Caco-2 (cell line): ENCODE data around the gene EFHC1. TPM values are rescaled to one million over a fixed set of nuclear protein-coding genes. Genes with fewer than 3 reads are reported as not detected.

Source experiments
- BruUV-seq: library from RNA; stranded (reverse); fragments of 400-500 nt; replicated peaks from 2 replicates; lab custom pipeline; 2021; lab: Mats Ljungman, UMichigan
- CTCF ChIA-PET: fragments of 300-600 bp; sonication (Branson Sonifier 250); formaldehyde crosslinking; loops from one replicate; lab custom pipeline; 2022; ENCODE audit warnings: antibody characterized with exemption; lab: Charles Lee
- POLR2A ChIA-PET: fragments of 300-600 bp; sonication (Branson Sonifier 250); formaldehyde crosslinking; loops from one replicate; lab custom pipeline; 2022; ENCODE audit warnings: antibody characterized with exemption; lab: Charles Lee
- DNase-seq, 2 experiments: peaks; one replicate each; pipeline versions ENCODE4 v3.0.0 to v3.0.0-alpha.2; 2020 to 2022
- H3K27me3 ChIP-seq: replicated peaks from 2 replicates; pipeline ENCODE4 v1.6.0; 2011; ENCODE audit warnings: low read length; ENCODE audit not compliant: control insufficient read depth, insufficient read depth
- H3K36me3 ChIP-seq: 2 replicates; pipeline ENCODE4 v1.5.1; 2011; ENCODE audit warnings: low read length; ENCODE audit not compliant: control insufficient read depth, insufficient read depth
- H3K4me1 ChIP-seq: fragments of 250-450 bp; sonication (Bioruptor Pico); 2 replicates; pipeline ENCODE4 v1.5.1; 2020; ENCODE audit warnings: mild to moderate bottlenecking
- H3K4me3 ChIP-seq: 2 replicates; pipeline ENCODE4 v1.5.1; 2011; ENCODE audit warnings: low read depth, mild to moderate bottlenecking, control low read depth, low read length
- H3K9me3 ChIP-seq: fragments of 250-450 bp; sonication (Bioruptor Pico); 2 replicates; pipeline ENCODE4 v1.5.1; 2020; ENCODE audit warnings: mild to moderate bottlenecking, moderate library complexity
- H3K27ac Mint-ChIP-seq: one replicate; pipeline ENCODE4 v1.8.0; 2022; ENCODE audit warnings: mixed read lengths; ENCODE audit not compliant: unreplicated experiment
- H3K27me3 Mint-ChIP-seq: one replicate; pipeline ENCODE4 v1.8.0; 2022; ENCODE audit warnings: mixed read lengths; ENCODE audit not compliant: insufficient read depth, unreplicated experiment
- H3K36me3 Mint-ChIP-seq: one replicate; pipeline ENCODE4 v1.8.0; 2022; ENCODE audit warnings: mild to moderate bottlenecking, mixed read lengths; ENCODE audit not compliant: insufficient read depth, unreplicated experiment
- H3K4me1 Mint-ChIP-seq: one replicate; pipeline ENCODE4 v1.8.0; 2022; ENCODE audit warnings: low read depth, mixed read lengths; ENCODE audit not compliant: unreplicated experiment
- H3K4me3 Mint-ChIP-seq: one replicate; pipeline ENCODE4 v1.8.0; 2022; ENCODE audit warnings: mild to moderate bottlenecking, moderate library complexity, mixed read lengths; ENCODE audit not compliant: unreplicated experiment
- H3K9me3 Mint-ChIP-seq: one replicate; pipeline ENCODE4 v1.8.0; 2022; ENCODE audit warnings: mixed read lengths; ENCODE audit not compliant: unreplicated experiment
- intact Hi-C: fragments of 100-400 bp; cut with micrococcal nuclease; formaldehyde crosslinking; loops from one replicate; pipeline ENCODE4 v1.10.0; 2022; ENCODE audit not compliant: unreplicated experiment
- total RNA-seq: library from RNA; stranded (reverse); gene quantifications from 2 replicates; pipeline ENCODE4 v1.2.3, GENCODE V29; 2022
- TF ChIP-seq, protein P1 (sequence below), 2 experiments: fragments of 200-600 bp in 1 of 2; IDR thresholded peaks; 1 replicate in 1 of 2; 2 replicates in 1 of 2; pipeline versions ENCODE4 v1.5.1 to v1.8.0; 2011 to 2022; ENCODE audit warnings: antibody characterized with exemption in 1 of 2, control low read depth in 1 of 2, inconsistent platforms in 1 of 2, low read depth in 1 of 2, low read length in 1 of 2, mild to moderate bottlenecking in 1 of 2, moderate library complexity in 1 of 2; ENCODE audit not compliant: insufficient read depth in 1 of 2, severe bottlenecking in 1 of 2, unreplicated experiment in 1 of 2

EFHC1 gene
- total RNA-seq, 1 experiment from 2014 or later: 14.6 TPM

DNA sequence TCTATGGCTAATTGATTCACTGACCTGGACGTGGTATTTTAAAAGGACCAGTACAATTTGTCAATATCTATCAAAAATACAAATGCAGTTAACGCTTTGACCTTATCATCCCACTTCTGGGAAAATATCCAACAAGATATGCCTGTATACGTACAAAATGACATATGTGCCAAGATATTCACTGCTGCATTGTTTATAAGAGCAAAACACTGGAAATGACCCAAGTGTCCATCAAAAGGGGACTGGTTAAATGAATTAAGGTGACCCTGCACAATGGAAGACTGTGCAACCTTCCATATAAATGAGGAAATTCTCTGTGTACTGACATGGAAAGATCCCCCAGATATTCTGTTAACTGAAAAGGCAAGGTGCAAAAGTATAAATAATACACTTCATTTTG is 142.8 kb downstream of the EFHC1 start:
- Histone ChIP-seq H3K4me3 (no peak overlapping the region), H3K36me3 (no peaks in the 10 kb centered on the region; the same call in 1 of the 2 replicates), H3K4me1 (peaks cover 56% of the 10 kb centered on the region), H3K9me3 (no peaks in the 10 kb centered on the region), H3K27me3 (no peaks in the 10 kb centered on the region)
- Mint-ChIP-seq H3K4me3 (no peak overlapping the region), H3K27ac (no peak overlapping the region), H3K9me3 (no peaks in the 10 kb centered on the region), H3K27me3 (no peaks in the 10 kb centered on the region), H3K36me3 (peaks cover 25% of the 10 kb centered on the region), H3K4me1 (peaks cover 40% of the 10 kb centered on the region)
- POLR2A ChIA-PET: no interaction called here
- CTCF ChIA-PET: no interaction called here
- DNase-seq: no peak
- no TSS peak for BruUV-seq
- TF ChIP-seq, protein P1, sequence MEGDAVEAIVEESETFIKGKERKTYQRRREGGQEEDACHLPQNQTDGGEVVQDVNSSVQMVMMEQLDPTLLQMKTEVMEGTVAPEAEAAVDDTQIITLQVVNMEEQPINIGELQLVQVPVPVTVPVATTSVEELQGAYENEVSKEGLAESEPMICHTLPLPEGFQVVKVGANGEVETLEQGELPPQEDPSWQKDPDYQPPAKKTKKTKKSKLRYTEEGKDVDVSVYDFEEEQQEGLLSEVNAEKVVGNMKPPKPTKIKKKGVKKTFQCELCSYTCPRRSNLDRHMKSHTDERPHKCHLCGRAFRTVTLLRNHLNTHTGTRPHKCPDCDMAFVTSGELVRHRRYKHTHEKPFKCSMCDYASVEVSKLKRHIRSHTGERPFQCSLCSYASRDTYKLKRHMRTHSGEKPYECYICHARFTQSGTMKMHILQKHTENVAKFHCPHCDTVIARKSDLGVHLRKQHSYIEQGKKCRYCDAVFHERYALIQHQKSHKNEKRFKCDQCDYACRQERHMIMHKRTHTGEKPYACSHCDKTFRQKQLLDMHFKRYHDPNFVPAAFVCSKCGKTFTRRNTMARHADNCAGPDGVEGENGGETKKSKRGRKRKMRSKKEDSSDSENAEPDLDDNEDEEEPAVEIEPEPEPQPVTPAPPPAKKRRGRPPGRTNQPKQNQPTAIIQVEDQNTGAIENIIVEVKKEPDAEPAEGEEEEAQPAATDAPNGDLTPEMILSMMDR (IDR thresholded peaks at IDR 0.05; ENCODE audit: insufficient read depth in 1 of 2, low read depth in 1 of 2, low read length in 1 of 2, severe bottlenecking in 1 of 2, unreplicated experiment in 1 of 2): no peak
- intact Hi-C loops: no loop called here

DNA sequence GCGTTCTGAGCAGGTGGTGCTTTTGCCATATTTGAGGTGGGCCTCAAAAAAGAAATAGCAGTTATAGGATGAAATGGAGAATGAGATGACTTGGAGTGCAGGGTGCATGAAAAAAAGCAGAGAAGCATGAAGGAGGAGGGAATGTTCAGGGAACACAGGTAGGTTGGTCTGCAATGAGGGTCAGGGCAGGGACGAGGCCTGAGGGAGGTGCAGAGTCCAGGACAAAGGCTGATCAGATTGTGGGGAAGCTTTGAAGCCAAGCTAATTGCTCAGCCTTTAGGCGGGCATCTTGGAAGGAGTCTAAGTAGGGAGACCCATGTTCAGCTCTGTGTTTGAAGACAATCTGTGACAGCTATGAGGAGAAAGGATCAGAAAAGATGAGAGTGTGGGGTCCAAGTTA is 144.7 kb downstream of the EFHC1 start:
- peaks cover 46% of the 10 kb centered on the region for H3K4me1 Mint-ChIP-seq
- no TSS peak for BruUV-seq

DNA sequence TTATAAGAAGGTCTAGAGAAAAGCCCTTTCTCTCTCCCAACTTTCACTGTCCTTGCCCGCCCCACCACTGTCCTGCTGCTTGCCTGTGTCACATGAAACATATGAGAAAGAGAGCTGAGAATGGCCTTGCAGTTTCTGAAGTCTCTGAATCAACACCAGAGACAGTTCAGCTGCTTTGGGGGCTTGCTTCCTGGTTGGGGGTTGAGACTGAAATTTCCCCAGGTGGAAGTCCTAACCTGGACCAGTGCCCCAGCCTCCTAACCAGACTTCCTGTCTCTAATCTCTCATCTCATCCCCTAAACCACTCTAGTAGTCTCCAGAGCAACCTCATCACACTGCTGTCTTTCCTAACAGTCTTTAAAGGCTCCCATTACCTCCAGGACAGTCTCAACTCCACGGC is 146.1 kb downstream of the EFHC1 start:
- peaks cover 77% of the 10 kb centered on the region for H3K4me1 ChIP-seq

More for the DNA sequence above, 144.7 kb downstream of the EFHC1 start:
- DNase-seq: peak; percentile 44 to 68
- H3K4me1 ChIP-seq: peaks cover 70% of the 10 kb centered on the region
- H3K4me3 Mint-ChIP-seq: peak overlapping the region; percentile 52
- H3K4me3 ChIP-seq: no peak overlapping the region
- H3K27me3 Mint-ChIP-seq: no peaks in the 10 kb centered on the region
- TF ChIP-seq, protein P1 (IDR thresholded peaks at IDR 0.05; ENCODE audit: insufficient read depth in 1 of 2, low read depth in 1 of 2, low read length in 1 of 2, severe bottlenecking in 1 of 2, unreplicated experiment in 1 of 2): no peak
- no peaks in the 10 kb centered on the region for H3K27me3 ChIP-seq
- ChIA-PET CTCF (no interaction called here), POLR2A (no interaction called here)
- peaks cover 29% of the 10 kb centered on the region for H3K36me3 Mint-ChIP-seq
- H3K27ac Mint-ChIP-seq: peak overlapping the region; percentile 66
- no peaks in the 10 kb centered on the region; the same call in 1 of the 2 replicates for H3K36me3 ChIP-seq
- H3K9me3 Mint-ChIP-seq: no peaks in the 10 kb centered on the region
- intact Hi-C loops: loop anchor here (5.0 kb wide), 1 partner anchor 53 kb away; no protein-coding TSS in a partner anchor
- H3K9me3 ChIP-seq: no peaks in the 10 kb centered on the region

More for the DNA sequence above, 146.1 kb downstream of the EFHC1 start:
- H3K9me3 Mint-ChIP-seq: no peaks in the 10 kb centered on the region
- Histone ChIP-seq H3K36me3 (no peaks in the 10 kb centered on the region; the same call in 1 of the 2 replicates), H3K4me3 (no peak overlapping the region), H3K27me3 (no peaks in the 10 kb centered on the region), H3K9me3 (no peaks in the 10 kb centered on the region)
- peaks cover 32% of the 10 kb centered on the region for H3K36me3 Mint-ChIP-seq
- H3K27ac Mint-ChIP-seq: peak overlapping the region; percentile 75
- CTCF ChIA-PET: interaction anchor here (1.6 kb wide), 1 partner anchor 24 kb away, joined by 12 read pairs; no protein-coding TSS in a partner anchor
- peak overlapping the region; percentile 21 for H3K4me3 Mint-ChIP-seq
- peaks cover 50% of the 10 kb centered on the region for H3K4me1 Mint-ChIP-seq
- POLR2A ChIA-PET: interaction anchor here (0.8 to 1.5 kb wide), 3 partner anchors 10 to 146 kb away, joined by 3 to 10 read pairs (median 3); partner anchors contain the start of gene TRAM2
- no TSS peak for BruUV-seq
- no peak for DNase-seq
- intact Hi-C loops: loop anchor here (2.0 to 5.0 kb wide), 2 partner anchors 54 to 65 kb away; no protein-coding TSS in a partner anchor
- TF ChIP-seq, protein P1 (IDR thresholded peaks at IDR 0.05; ENCODE audit: insufficient read depth in 1 of 2, low read depth in 1 of 2, low read length in 1 of 2, severe bottlenecking in 1 of 2, unreplicated experiment in 1 of 2): no peak
- no peaks in the 10 kb centered on the region for H3K27me3 Mint-ChIP-seq
